Fibroblast of the conjunctiva (primary cell): ENCODE measurements around the gene PARD3.
"Not testable (repeated sequence)": the region's sequence is repeated elsewhere in the genome, so short reads cannot be mapped to it uniquely, and the experiment has no call there.

Experiments used
- DNase-seq: peaks from one replicate; pipeline ENCODE4 v3.0.0-alpha.2; 2010; ENCODE audit warnings: low read depth

Gene PARD3

GRCh38 chr10:34741087-34741486, 74.0 kb downstream of the PARD3 start:
- not testable (repeated sequence) for DNase-seq

GRCh38 chr10:34740321-34740720, 74.8 kb downstream of the PARD3 start:
- no peak for DNase-seq

GRCh38 chr10:34739915-34740314, 75.2 kb downstream of the PARD3 start:
- DNase-seq: peak; percentile 37

- no peak for DNase-seq
These were observed 77.3 kb downstream of the PARD3 start for GRCh38 chr10:34737772-34738169.

- DNase-seq: no peak
These were observed 77.9 kb downstream of the PARD3 start for GRCh38 chr10:34736976-34737771.

GRCh38 chr10:34734918-34735317, 80.2 kb downstream of the PARD3 start:
- DNase-seq: no peak

- DNase-seq: no peak
These were observed 82.2 kb downstream of the PARD3 start for GRCh38 chr10:34732926-34733325.

GRCh38 chr10:34731885-34732701, 83.0 kb downstream of the PARD3 start:
- no peak for DNase-seq

GRCh38 chr10:34731213-34731612, 83.9 kb downstream of the PARD3 start:
- no peak for DNase-seq

GRCh38 chr10:34730726-34731125, 84.4 kb downstream of the PARD3 start:
- no peak for DNase-seq

GRCh38 chr10:34729619-34730018, 85.5 kb downstream of the PARD3 start:
- no peak for DNase-seq

GRCh38 chr10:34728361-34728760, 86.7 kb downstream of the PARD3 start:
- DNase-seq: no peak

GRCh38 chr10:34727595-34728033, 87.5 kb downstream of the PARD3 start:
- no peak for DNase-seq

- no peak for DNase-seq
These were observed 88.2 kb downstream of the PARD3 start for GRCh38 chr10:34726862-34727261.

- DNase-seq: peak; percentile 60
These were observed 91.3 kb downstream of the PARD3 start for GRCh38 chr10:34723750-34724149.

GRCh38 chr10:34722404-34722803, 92.7 kb downstream of the PARD3 start:
- DNase-seq: no peak

- no peak for DNase-seq
These were observed 93.8 kb downstream of the PARD3 start for GRCh38 chr10:34721208-34721840.

- DNase-seq: no peak
These were observed 95.3 kb downstream of the PARD3 start for GRCh38 chr10:34719746-34720145.

- no peak for DNase-seq
These were observed 95.8 kb downstream of the PARD3 start for GRCh38 chr10:34719328-34719727.

- no peak for DNase-seq
These were observed 97.7 kb downstream of the PARD3 start for GRCh38 chr10:34717429-34717828.

GRCh38 chr10:34716958-34717357, 98.1 kb downstream of the PARD3 start:
- DNase-seq: no peak

GRCh38 chr10:34716234-34716633, 98.9 kb downstream of the PARD3 start:
- DNase-seq: no peak
